GOT3 (cell line): Measurements from ENCODE around the gene SLC39A5.

Experiments used
- DNase-seq: peaks from one replicate; lab custom pipeline; 2025; ENCODE audit warnings: mixed read lengths; lab: John Stamatoyannopoulos, UW

Gene SLC39A5

GRCh38 chr12:56213878-56214277 lies 16.0 kb upstream of the SLC39A5 start:
- DNase-seq: no peak

DNA sequence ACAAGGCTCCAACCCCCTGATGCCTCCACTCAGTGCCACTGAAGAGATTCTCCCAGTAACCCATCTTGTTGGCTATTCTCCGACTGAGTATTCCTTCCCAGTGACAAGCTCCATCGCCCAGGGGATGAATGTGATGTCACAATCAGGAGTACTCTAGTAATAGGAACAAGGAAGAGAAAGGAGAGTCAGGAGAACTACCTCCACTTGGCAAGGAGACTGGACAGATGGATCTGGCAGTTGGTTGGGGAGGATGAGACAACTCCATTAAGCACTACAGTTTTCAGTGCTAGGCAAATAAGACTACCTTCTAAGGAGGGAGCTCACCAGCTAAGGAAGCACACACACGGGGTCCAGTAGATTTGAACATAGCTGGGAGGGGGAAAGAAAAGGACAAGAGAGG lies 13.4 kb upstream of the SLC39A5 start:
- DNase-seq: no peak

- no peak for DNase-seq
Measured at GRCh38 chr12:56219840-56220239, 10.0 kb upstream of the SLC39A5 start.

GRCh38 chr12:56220611-56221231 lies 9.1 kb upstream of the SLC39A5 start:
- no peak for DNase-seq

DNA sequence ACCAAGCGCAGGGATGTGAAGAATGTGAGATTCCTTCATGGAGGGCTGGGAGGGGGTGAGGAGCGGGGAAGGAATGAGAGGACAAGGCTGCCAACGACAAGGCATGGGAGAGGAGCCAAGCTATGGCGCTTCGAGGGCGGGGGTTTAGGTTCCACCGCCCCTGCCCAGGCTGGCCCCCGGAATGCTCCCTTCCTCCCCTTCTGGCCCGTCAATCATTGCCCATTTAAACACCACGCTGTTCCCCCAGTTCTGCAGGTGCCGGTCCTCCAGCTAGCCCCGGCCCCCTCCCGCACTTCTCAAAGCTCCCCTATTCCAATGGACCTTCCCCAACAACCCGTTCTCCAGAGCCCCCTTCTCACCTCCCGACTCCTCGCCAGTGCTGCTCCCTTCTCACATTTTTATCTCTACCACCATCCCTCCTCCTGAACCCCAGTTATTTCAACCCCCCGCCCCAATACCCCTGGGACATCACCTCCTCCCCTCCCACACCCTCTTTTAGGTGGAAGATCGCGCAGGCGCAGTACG lies 8.6 kb upstream of the SLC39A5 start:
- no peak for DNase-seq

GRCh38 chr12:56221757-56222530 lies 7.9 kb upstream of the SLC39A5 start, which contains the start of gene RNF41:
Gene RNF41, minus strand, starts transcription at chr12:56221922. Its CDS starts 7,875 bp downstream, at chr12:56214047.
- DNase-seq: peak; percentile 72

DNA sequence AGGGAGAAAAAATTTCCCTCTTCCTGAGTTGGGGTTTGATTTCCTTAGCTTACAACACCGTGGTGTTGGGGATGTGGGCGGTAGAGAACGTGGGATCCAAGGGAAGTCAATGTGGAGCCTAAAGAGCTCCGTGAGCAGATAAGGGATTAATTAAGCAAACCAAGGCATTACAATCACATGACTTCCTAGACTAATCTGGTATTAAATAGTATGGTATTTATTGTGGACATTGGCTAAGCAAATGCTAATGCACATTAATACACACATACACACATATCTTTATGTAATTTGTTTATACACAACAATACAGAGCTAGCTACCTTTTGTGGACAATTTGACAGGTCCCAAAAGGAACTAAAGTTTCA lies 7.3 kb upstream of the SLC39A5 start:
- no peak for DNase-seq

- DNase-seq: no peak
Measured at GRCh38 chr12:56223571-56224101, 6.2 kb upstream of the SLC39A5 start.

GRCh38 chr12:56224102-56224701 lies 5.6 kb upstream of the SLC39A5 start, which contains the start of gene NABP2:
Gene NABP2, plus strand, starts transcription at chr12:56224342. Its CDS starts 515 bp downstream, at chr12:56224857.
- peak; percentile 84 for DNase-seq

GRCh38 chr12:56224954-56225353 lies 4.9 kb upstream of the SLC39A5 start:
- no peak for DNase-seq

DNA sequence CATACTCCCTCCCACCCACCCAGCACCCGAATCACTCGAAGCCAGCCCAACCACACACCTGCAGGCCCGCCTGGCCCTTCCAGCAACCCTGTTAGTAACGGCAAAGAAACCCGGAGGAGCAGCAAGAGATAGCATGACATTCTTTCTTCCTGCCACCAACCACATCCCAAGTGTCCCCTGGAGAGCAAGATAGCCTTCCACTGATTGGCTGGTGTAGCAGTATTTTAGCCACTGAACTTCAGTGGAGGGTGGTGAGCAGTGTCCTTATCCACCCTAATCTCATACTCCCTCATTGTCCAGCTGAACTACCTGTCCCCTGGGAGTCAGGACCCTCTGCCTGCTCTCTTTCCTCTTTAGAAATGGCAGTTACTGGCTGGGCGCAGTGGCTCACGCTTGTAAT lies 769 bp upstream of the SLC39A5 start:
- no peak for DNase-seq

- DNase-seq: no peak
Measured at GRCh38 chr12:56230432-56231183, 757 bp downstream of the SLC39A5 start.

DNA sequence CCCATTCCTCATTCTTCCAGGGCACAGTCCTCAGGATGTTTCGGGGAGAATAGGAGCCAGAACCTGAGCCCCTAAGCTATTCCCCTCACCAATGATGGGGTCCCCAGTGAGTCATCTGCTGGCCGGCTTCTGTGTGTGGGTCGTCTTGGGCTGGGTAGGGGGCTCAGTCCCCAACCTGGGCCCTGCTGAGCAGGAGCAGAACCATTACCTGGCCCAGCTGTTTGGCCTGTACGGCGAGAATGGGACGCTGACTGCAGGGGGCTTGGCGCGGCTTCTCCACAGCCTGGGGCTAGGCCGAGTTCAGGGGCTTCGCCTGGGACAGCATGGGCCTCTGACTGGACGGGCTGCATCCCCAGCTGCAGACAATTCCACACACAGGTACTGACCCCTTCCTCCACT lies 1.3 kb downstream of the SLC39A5 start:
- no peak for DNase-seq

GRCh38 chr12:56234746-56235436 lies 5.0 kb downstream of the SLC39A5 start:
- no peak for DNase-seq

DNA sequence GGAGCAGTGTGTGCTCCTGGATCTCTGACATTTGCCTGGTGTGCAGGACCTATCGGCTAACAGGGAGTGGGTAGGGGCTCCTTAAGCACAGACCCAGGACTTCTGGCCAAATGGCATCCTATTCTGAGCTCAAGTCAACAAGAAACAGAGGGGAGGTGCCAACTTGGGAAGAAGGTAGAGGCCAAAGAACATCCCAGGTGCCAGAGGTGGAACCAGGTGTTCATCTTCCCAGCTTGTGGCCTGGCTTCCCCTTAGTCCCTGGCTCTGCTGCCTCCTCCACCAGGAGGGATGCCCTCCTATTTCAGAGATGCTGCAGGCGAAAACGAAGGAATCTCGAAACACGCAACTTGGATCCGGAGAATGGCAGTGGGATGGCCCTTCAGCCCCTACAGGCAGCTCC lies 6.2 kb downstream of the SLC39A5 start:
- DNase-seq: no peak

DNA sequence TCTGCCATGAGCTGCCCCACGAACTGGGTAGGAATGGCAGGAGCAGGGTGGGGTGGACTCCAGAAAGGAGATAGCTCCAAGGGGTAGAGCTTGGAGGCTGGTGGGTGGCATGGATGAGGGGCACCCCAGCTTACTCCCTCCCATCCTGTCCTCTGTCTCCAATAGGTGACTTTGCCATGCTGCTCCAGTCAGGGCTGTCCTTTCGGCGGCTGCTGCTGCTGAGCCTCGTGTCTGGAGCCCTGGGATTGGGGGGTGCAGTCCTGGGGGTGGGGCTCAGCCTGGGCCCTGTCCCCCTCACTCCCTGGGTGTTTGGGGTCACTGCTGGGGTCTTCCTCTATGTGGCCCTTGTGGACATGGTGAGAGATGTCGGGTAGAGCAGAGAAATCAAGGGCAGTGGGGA lies 7.1 kb downstream of the SLC39A5 start:
- DNase-seq: no peak

DNA sequence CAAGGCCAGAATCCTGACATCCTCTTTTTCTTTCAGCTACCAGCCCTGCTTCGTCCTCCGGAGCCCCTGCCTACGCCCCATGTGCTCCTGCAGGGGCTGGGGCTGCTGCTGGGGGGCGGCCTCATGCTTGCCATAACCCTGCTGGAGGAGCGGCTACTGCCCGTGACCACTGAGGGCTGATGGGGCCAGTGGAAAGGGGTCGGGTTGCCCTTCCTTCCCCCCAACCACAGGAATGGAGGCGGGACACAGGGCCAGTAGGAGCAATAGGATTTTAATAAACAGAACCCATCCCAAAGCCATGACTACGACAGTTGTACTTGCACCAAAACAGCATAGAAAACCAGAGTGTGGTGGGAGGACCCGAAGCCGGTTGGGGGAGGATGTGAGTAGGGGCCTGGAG lies 7.7 kb downstream of the SLC39A5 start:
- no peak for DNase-seq

- no peak for DNase-seq
Measured at GRCh38 chr12:56241424-56242303, 11.8 kb downstream of the SLC39A5 start.

GRCh38 chr12:56242986-56243385 lies 13.1 kb downstream of the SLC39A5 start:
- no peak for DNase-seq

DNA sequence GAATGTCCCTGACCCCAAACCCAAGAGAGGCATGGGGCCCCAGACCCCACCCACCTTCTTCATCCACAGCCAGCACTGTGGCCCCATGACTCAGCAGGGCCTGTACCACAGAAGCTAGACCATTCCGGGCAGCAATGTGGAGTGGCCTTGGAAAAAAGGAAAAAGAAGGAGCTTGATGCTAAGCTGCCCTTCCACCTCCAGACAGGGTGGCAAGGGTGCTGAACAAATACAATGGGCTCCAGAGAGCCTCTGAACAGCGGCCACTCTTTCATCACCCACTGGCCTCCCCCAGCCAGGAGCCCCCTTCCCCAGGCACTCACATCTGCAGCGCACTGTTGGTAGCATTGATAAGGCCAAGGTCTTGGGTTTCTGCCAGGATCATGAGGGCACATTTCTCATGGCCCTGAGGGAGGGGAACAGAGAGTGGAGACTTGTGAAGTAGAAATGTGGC lies 13.9 kb downstream of the SLC39A5 start:
- no peak for DNase-seq
